Measurements from ENCODE around the gene MZT2B.
"Not testable (repeated sequence)": the region's sequence is repeated elsewhere in the genome, so short reads cannot be mapped to it uniquely, and the experiment has no call there.

The MZT2B gene

GRCh38 chr2:130181325-130181879 lies 660 bp upstream of the MZT2B start, which contains the start of gene SMPD4:
SMPD4 (minus strand) TSS chr2:130181602; CDS start chr2:130176592, 5,010 bp downstream.
- H3K4me3 ChIP-seq (ENCODE audit: low read depth, low read length), result peak within 1 kb of the TSS; percentile 94
- no peak for TF ChIP-seq CTCF (IDR thresholded peaks at IDR 0.05; ENCODE audit: low read depth, low read length)

- peak overlapping the region; percentile 94 for H3K4me3 ChIP-seq (ENCODE audit: low read depth, low read length)
These were observed 907 bp downstream of the MZT2B start for GRCh38 chr2:130182826-130183511.

GRCh38 chr2:130183512-130184373 lies 1.7 kb downstream of the MZT2B start:
- no peak for TF ChIP-seq CTCF (IDR thresholded peaks at IDR 0.05; ENCODE audit: low read depth, low read length)
- peak overlapping the region; percentile 94 for H3K4me3 ChIP-seq (ENCODE audit: low read depth, low read length)

GRCh38 chr2:130185436-130185835 lies 3.4 kb downstream of the MZT2B start:
- H3K4me3 ChIP-seq (ENCODE audit: low read depth, low read length), result no peak overlapping the region
- TF ChIP-seq CTCF (IDR thresholded peaks at IDR 0.05; ENCODE audit: low read depth, low read length), result no peak

GRCh38 chr2:130185896-130186295 lies 3.8 kb downstream of the MZT2B start:
- H3K4me3 ChIP-seq (ENCODE audit: low read depth, low read length), result no peak overlapping the region
- TF ChIP-seq CTCF (IDR thresholded peaks at IDR 0.05; ENCODE audit: low read depth, low read length), result no peak

- no peak for TF ChIP-seq CTCF (IDR thresholded peaks at IDR 0.05; ENCODE audit: low read depth, low read length)
- no peak overlapping the region for H3K4me3 ChIP-seq (ENCODE audit: low read depth, low read length)
These were observed 4.3 kb downstream of the MZT2B start for GRCh38 chr2:130186391-130186790.

GRCh38 chr2:130187268-130187667 lies 5.2 kb downstream of the MZT2B start:
- TF ChIP-seq CTCF (IDR thresholded peaks at IDR 0.05; ENCODE audit: low read depth, low read length), result no peak
- no peak overlapping the region for H3K4me3 ChIP-seq (ENCODE audit: low read depth, low read length)

GRCh38 chr2:130187859-130188792 lies 6.1 kb downstream of the MZT2B start:
- not testable (repeated sequence) for H3K4me3 ChIP-seq (ENCODE audit: low read depth, low read length)

GRCh38 chr2:130188958-130189357 lies 6.9 kb downstream of the MZT2B start:
- not testable (repeated sequence) for H3K4me3 ChIP-seq (ENCODE audit: low read depth, low read length)

All from WI38 (cell line).